Activated CD8-positive, alpha-beta memory T cell treated with anti-CD3 and anti-CD28 coated beads, Interleukin-2, amount 50 U/mL, for 24 hours (primary cell): ENCODE results near the gene HS3ST3A1.

Source experiments
- DNase-seq: peaks from one replicate; pipeline ENCODE4 v3.0.0-alpha.2; 2020; ENCODE audit errors: extremely low read depth

Gene HS3ST3A1

DNA sequence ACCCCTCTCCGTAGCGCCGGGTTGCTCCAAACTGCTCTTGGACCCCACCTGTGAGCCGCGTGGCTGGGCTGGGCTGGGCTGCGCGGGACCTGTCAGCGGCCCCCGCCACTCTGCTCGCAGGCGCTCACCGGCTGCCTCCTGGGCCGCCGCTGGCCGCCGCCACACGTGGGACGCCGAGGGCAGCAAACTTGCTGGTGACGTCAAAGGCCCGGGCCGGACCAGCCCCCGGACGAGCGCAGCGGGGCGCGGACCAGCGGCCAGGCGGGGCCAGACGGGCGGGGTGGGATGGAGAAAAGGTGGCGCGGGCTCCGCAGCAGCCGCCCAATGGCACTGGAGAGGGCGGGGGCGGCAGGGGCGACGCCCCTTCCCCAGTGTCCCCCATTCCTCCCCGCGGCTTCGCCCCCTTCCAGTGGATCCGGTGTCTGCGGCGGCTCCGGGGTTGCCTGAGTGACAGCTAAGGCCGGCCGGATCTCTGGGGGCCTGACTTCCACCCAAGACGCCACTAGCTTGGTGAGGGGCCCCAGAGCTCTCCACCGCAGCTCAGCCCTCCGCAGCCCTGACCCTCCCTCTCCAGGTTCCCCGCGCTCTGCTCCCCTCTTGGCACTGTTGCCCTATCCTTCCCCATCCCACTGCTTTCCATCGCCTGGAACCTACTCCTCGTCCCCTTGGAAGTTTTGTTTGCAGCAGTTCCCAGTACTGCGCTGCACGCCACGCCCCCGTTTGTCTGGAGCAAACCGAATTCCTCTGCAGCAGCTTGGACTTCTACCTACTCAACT, at the start of gene HS3ST3A1:
Gene HS3ST3A1 (minus strand): TSS at position 154 of the 776 bp plus-strand sequence. CDS start 800 bp downstream, outside the sequence.
- DNase-seq: no peak

DNA sequence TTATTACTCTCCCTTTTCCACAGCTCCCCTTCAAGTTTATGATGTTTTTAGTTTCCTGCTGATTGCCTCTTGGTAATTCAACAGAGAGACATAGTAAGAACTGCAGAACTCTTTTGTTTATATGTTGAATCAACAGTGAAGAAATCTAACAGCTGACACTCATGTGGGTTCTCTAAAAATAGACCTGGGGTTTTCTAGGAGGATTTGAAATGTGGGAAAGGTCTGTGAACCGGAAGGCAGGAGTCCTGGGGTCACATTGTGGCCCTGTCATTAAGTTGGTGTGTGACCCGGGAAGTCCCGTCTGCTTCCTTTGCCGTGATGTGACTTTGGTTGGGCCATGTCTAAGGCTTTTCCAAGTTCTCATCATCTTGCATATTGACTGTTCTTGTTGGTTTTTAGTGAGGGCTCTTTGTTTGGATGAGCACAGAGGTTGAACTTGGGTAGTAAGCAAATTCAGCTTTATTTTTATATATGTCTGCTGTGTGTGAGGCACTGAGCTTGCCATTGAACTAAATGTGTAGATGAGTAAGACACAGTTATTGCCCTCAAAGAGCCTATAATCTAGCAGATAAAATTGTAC, 48.5 kb upstream of the HS3ST3A1 start:
- DNase-seq: no peak

DNA sequence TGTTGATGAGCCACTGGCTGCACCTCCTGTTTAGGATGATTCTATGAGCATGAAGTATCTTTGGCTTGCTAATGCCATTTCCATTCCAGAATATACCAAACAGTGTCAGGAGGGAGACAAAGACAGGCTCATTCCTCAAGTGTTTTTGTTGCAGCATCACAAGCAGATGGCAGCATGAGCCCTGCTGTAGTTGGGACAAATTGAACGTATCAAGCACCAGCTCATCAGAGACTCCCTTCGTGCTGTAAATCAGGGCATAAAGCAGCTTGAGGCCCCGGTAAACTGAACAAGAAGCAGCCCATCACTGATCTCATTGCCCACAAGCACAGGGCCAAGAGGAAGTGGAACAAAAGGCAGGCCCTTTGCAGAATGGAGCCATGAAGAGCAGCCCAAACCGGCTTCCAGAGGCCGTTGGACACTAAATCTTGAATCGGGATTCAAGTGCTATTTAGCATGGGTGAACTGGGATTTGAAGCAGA, 45.9 kb upstream of the HS3ST3A1 start:
- no peak for DNase-seq

DNA sequence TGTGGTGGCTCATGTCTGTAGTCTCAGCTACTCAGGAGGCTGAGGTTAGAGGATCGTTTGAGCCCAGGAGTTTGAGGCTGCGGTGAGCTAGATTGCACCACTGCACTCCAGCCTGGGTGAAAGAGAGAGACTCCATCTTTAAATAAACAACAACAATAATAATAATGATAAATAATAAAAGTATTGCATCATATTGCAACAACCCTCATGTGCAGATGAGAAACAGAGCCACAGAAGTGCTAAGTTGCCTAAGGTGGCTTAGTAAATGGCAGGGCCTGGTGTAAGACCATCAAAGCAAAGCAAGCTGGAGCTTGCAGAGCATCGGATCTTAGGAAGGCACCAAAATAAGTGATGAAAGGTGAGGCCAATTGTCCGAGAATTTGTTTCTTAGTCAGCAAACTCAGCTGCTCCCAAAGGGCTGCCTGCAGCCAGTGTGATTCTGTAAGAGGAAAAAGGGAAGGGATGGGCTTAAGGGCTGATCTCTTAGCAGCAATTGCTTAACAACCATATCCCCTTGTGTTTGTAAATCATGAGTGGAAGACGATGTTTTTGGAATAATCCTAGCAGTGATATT, 45.3 kb upstream of the HS3ST3A1 start:
- DNase-seq: no peak

DNA sequence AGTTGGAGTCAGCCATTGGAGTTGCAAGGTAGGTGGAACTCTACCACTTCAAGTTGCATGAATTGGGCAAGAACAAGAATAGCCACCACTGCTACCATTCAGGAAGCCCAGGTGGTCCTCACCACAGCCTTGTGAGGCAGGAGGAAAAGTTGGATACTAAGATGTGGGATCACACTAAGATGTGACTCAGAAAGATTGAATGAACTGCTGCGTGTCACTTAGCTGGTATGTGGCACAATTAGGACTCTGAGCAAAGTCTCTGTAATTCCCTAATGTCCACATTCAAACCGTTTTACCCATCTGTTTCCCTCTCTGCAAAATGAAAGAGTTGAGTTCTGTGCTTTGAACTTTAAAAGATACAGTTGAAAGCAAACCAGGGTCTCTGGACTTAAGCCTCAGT, 44.7 kb upstream of the HS3ST3A1 start:
- no peak for DNase-seq

DNA sequence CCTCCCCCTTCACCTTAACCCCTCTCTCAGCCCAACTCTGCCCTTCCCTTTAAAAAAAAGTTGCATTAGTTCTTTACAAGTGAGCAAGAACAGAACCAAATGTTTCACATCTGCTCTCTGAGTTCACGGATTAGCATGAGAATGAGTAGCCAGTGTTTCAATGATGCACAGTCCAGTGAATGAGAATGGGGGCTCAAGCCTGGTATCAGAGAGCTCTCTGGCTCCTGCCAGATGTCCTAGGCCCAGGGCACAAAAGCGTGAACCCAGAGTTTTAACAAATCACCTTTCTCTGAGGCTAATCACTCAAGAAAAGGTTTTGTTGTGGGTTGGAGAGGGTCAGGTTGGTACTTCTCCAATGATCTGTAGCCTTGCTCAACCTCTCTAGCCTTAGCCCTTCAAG, 41.5 kb upstream of the HS3ST3A1 start:
- no peak for DNase-seq

DNA sequence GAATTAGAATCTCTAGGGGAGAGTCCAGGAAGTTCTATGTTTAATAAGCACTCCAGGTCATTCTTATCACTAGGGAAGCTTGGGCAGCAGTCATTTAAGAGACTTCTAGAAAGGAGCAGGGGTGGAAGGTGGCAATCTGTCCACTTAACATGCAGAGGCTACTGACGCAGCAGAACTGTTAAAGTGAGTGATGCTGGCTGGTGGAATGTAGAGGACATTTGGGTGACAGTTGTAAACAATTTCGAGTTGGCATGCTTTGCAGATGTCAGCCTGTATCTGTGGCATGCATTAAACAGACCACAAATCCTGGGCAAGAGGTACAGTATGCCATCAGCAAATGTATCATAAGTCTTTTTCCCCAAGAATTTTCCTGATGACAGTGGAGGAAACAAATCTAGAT, 40.5 kb upstream of the HS3ST3A1 start:
- DNase-seq: no peak

DNA sequence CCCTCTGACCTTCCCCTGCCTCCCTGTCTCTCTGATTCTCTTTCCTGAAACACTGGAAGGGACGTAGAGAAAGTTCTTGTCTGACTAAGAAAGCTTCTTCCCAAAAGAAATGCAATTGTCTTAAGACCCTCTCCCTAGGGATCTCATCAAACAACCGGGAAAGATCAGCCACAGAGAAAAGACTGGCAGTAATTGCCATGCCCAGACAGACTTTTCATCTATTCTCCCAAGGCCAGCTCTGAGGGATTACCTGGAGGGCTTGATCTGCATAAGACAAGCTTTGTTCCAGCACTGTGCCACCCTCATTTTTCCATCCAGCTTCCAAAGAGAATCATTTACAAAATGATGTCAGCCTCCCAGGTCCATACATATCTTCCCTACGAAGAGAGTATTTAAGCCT, 38.8 kb upstream of the HS3ST3A1 start:
- DNase-seq: no peak

DNA sequence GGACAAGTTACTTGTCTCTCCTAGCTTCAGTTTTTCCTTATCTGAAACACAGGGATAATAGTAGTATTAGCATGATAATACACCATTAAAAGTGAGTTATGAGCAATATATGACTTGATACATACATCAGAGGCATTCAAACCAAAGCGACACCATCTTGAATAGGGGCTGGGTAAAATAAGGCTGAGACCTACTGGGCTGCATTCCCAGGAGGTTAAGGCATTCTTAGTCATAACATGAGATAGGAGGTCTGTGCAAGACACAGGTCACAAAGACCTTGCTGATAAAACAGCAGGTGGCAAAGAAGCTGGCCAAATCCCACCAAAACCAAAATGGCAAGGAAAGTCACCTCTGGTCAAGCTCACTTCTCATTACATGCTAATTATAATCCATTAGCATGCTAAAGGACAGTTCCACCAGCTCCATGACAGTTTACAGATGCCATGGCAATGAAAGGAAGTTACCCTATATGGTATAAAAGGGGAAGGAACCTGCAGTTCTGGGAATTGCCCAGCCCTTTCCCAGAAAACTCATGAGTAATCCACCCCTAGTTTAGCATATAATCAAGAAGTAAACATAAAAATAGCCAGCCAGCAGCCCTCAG, 37.2 kb upstream of the HS3ST3A1 start:
- DNase-seq: no peak

DNA sequence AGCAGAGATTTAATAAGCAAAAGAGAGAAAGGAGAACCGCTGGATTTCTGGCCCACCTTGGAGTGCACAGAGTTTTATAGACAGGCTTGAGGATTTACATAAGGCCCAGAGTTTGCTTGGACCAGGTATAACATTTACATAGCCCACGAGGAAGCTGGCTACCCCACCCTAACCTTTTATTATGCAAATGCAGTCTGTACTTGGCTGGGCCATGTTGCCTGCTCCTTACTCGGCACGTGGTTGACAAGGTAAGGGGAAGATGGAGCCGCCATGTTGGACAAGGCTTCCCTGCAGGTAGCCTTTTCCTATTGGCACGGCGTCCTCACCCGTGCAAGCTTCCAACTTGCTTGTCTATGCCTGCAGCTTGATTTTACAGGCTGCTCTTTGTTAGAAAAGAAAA, 35.2 kb upstream of the HS3ST3A1 start:
- no peak for DNase-seq

DNA sequence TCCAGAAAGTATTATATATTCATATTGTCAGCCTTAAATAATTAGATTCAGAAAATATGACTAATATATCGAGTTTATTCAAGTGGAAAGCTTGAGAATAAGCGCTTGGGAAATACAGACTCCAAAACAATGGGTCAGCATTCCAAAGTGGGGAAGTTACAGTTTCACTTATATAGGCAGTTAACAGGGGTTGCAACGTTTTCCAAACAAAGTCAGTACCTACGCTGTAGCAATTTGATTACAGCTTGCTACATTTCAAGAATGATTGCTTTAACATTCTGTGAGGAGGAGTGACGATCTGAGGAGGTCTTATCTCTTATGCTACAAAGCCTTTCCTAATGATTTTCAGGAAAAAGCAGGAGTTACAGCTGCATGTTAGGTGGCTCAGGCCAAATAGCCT, 34.2 kb upstream of the HS3ST3A1 start:
- no peak for DNase-seq

DNA sequence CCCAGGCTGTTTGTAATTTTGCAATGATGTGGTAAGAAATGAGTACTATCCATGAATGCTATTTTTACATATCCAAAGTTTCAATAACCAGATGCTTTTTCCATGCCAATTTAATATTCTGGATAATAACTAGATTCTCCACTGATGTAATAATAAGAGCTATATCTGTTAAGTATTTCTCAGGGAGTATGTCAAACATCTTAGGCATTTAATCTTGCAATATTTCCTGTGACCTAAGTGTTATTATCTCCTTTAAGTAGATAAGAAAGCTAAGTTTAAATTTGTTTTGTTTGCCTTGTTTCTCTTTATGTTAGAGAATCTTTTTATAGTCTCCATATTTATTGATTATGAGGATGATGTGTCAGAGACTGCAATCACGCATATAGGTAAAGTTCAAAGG, 32.3 kb upstream of the HS3ST3A1 start:
- no peak for DNase-seq

DNA sequence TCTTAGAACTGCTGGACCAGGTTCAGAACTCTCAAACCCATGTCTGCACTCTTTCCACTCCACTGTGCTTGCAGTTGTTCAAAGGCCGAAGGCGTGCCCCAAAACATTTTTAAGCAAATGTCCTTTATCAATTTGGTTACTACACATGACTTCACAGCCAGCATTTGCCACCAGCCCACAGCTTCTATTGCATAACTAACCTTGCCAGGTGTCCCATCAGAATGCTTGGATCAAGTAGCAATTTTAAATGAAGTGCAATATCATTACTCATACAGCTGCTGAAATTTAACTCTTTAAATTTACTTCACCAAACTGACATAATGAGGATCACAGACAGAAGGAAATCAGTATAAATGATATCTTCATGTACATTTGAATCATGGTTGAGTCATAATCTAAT, 29.8 kb upstream of the HS3ST3A1 start:
- no peak for DNase-seq

DNA sequence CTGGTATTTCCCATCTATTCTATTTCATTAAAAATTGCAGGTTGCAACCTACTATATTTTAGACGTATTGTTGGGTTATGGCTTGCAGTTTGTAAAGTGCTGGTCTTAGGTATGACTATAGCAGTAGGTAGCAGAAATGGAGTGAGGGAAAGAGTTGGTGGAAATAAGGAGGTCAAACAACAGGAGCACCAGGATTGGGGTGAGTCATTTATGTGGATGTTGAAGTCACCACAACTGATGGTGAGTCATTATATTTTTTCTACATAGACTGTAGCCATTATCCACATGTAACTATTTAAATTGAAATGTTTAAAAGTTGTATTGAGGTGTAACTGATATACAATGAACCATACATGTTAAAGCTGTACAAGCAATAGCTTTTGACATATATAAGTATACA, 25.0 kb upstream of the HS3ST3A1 start:
- DNase-seq: no peak

DNA sequence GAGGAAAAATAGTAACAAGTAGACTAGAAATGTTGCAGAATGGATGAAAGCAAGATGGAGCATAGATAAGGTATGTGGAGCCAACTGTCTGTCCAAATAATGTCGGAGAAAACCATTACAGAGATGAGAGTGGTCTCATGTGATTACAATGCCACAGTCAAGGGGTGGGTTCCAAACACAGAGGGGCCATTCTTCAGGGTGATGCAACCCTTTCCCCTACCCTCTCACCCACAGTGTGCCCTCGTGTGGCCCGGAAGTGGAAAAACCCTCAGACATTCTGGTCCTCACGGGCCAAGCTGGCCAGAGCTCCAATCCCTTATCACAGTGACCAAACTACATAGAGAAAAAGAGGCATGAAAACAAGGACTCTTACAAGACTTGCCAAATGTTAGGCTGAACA, 17.7 kb upstream of the HS3ST3A1 start:
- DNase-seq: no peak

DNA sequence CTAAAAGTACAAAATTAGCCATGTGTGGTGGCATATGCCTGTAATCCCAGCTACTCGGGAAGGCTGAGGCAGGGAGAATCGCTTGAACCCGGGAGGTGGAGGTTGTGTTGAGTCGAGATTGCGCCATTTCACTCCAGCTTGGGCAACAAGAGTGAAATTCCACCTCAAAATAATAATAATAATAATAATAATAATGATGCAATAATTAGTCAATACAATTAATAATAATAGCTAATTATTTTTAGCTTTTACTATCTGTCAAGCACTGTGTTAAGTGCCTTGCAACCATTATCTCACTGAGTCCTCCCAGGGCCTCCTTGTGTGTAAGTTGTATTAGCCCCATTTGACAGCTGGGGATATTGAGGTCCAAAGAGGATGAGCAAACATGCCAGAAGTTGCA, 14.3 kb upstream of the HS3ST3A1 start:
- no peak for DNase-seq

DNA sequence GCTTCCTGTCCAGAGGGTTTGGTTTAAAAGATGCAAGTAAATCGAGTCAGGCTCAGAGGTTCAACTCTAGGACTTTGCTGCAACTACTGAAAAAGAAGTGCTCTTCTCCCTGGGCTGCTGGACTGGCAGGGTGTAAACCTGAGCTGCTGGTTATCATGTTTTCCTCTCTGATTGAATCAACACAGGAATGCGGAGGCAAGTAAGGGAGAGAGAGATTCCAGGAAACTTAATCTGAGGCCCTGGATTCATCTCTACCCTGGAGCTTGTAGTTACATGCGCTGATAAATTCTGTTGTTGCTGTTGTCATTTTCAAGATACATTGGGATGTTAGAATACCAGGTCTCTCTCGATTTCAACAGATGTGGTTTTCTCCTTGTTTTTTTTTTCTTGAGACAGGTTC, 8.2 kb upstream of the HS3ST3A1 start:
- DNase-seq: no peak

DNA sequence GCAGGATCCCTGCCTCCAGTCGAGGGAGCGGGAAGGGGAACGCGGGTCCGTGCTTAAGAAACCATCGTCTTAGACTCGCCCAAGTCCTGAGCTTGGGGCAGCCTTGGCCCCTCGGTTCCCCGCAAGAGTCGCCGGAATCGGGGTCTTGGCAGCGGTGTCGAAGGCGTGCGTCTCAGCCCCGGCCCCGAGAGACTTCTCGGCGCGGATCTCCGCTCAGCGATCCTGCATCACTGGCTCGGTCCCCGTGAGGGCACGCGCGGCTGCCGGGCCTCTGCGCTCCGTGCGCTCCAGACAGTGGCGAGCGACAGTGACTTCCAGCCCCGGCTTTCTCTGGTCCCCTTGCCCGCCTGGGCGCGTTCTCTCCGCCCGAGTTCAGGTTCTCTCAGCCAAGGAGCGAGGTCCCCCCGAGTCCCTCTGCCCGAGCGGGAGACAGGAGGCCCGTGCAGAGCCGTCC, 380 bp downstream of the HS3ST3A1 start:
- no peak for DNase-seq

DNA sequence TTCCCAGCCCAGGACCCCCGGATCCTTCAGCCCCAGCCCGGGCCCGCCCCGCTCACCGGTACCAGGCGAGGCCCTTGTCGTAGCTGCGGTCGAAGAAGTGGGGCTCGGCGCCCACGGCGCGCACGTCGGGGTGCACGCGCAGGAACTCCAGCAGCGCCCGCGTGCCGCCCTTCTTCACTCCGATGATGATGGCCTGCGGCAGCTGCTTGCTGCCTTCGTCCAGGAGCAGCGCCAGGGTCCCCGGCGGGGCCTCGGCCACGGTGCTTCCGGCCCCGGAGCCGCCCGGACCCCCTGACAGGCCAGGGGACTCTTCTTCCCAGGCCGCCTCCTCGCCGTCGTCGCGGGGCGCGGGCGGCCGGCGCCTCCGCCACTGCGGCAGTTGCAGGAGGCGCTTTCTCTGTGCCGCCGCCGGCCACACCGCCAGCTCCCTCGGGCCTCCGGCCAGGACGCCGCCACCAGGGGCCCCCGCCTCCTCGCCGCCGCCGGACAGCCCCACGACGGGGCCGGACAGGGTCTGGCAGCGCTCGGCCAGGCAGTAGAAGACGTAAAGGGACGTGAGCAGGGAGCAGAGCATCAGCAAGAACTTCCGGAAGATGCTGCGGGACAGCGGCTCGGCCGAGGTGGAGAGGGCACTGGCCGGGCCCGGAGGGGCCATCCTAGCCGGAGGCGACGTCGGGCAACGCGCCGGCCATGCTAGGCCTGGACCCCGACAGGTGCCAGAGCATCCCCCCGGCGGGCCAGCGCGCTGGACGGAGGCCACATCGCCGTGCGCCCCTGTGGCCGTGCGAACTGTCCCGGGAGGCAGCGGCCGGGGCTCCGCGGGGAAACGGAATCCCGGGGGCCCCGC, 1.0 kb downstream of the HS3ST3A1 start:
- DNase-seq: no peak

DNA sequence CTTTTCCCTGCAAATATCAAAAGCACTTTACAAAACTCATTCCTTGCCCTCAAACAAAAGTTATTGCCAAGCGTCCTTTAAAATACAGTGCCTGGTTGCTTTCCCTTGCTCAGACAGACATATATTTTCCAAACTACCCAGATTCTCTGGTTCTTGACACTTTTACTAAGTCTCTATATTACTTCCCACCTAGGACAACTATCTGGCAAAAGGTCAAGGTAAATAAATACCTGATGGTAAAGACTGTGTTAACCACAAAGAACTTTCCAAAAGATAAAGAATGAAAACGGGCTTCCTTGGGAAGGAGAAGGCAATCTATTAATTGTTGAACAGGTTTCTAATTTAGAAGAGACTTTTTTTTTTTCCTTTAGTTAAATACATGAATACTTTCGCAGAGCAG, 1.9 kb downstream of the HS3ST3A1 start:
- DNase-seq: no peak

DNA sequence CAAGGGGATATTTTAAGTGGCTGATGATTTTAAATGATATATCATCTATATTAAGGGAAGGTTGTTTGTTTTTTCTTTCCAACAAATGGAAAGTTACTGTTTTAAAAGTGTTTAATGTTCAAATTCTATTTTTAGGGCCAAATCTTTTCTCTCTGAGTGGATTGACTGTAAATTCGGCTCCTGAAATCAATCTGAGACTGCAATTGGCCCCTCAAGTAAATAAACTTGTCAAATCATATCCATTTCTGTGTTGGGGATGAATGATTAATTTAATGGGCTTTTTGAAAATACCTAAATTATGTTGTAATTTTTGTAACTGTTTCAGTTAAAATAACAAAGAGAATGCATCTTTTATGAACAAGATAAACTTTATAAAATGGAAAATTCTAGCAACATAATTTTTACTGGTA, 2.6 kb downstream of the HS3ST3A1 start:
- no peak for DNase-seq
